Measurements from ENCODE around the gene RGS4.

Gene RGS4

DNA sequence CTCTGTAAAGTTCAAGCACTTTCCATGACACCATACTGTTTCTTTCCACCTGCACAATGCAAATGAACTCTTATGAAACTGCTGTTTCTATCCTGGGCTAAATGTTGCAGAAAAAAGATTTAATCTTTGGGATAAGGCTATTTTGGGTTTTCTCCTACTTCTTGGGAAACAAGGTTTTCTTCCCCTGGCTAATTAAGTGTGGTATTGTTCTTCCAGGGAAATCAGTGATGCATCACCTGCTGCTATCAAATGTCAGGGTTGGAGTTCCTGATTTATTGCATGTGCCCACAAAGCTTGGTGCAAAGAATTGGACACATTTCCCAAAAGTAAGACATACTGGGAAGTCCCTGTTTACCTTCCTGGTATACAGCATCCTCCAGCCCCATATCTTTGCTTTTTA, 6.0 kb upstream of the RGS4 start:
- Histone ChIP-seq H3K4me2 (no peak overlapping the region), H3K27ac (no peak overlapping the region)

DNA sequence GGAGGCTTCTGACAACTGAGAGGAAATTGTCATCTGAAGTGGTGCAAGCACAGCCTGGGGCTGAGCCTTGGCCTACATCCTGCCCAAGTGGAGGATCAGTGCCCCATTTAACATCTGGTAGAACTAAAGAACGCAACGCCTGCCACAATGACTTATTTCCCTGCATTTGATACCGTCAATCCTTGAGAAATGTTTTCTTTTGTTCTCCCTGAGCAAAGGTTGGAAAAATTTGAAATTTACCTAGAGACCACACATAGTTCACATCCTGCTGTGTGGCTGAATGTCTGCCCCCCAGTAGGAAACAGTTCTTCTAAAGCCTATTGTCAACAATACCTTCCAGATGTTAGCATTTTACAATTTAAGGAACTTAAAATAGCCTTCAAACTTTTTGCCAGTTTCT, 5.6 kb upstream of the RGS4 start:
- Histone ChIP-seq H3K4me1 (0 out of 20 replicates have a peak, but pooled peaks cover 0 to 3% (median 0%) of the 10 kb centered on the region in 10 experiments), H3K4me2 (no peak overlapping the region), H4K20me1 (no peaks in the 10 kb centered on the region), H3K9me3 (replicated peaks in 1 of 11) (no peaks in the 10 kb centered on the region), H3K27ac (no peak overlapping the region), H3K27me3 (peaks cover 0 to 2% (median 0%) of the 10 kb centered on the region in 11 experiments; a peak in 2 of 22 replicates), H3K9ac (no peak overlapping the region), H3K36me3 (no peaks in the 10 kb centered on the region), H3K4me3 (no peak overlapping the region)
- TF ChIP-seq Cebpa-rat (IDR thresholded peaks at IDR 0.05) = no peak

More for the DNA sequence above, 6.0 kb upstream of the RGS4 start:
- H4K20me1 ChIP-seq = no peaks in the 10 kb centered on the region
- H3K9ac ChIP-seq = no peak overlapping the region
- TF ChIP-seq Cebpa-rat (IDR thresholded peaks at IDR 0.05) = no peak
- no peak overlapping the region for H3K4me3 ChIP-seq
- no peaks in the 10 kb centered on the region for H3K27me3 ChIP-seq
- H3K9me3 ChIP-seq (replicated peaks in 1 of 11) = no peaks in the 10 kb centered on the region
- no peaks in the 10 kb centered on the region for H3K4me1 ChIP-seq
- H3K36me3 ChIP-seq = no peaks in the 10 kb centered on the region

GRCh38 chr1:163066168-163066567, 3.0 kb upstream of the RGS4 start:
- Histone ChIP-seq H3K27ac (no peak overlapping the region), H3K9ac (no peak overlapping the region), H3K36me3 (no peaks in the 10 kb centered on the region), H4K20me1 (no peaks in the 10 kb centered on the region), H3K9me3 (replicated peaks in 1 of 11) (no peaks in the 10 kb centered on the region), H3K27me3 (peaks cover 0 to 15% (median 8%) of the 10 kb centered on the region in 11 experiments; a peak in 12 of 22 replicates), H3K4me3 (no peak overlapping the region), H3K4me2 (no peak overlapping the region), H3K4me1 (0 out of 20 replicates have a peak, but pooled peaks cover 0 to 9% (median 0%) of the 10 kb centered on the region in 10 experiments)
- no peak for TF ChIP-seq Cebpa-rat (IDR thresholded peaks at IDR 0.05)

DNA sequence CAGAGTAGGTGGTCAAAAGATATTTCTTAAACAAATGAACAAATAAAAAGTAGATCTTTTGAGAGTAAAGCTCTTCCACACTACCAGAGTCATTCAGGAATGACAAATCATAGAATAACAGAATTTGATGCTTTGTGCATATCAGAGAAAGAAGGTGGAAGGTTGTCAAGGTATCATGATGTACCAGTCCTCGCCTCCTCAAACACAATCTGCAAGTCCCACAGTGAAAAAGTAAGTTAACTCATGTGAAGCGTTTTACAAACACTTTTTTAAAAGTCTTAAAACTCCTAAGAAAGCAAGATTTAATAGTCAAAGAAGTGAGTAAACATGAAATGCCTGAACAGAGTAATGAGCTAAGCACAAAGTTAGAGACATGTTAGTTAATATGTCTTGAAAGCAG, 2.5 kb upstream of the RGS4 start:
- H3K9me3 ChIP-seq (replicated peaks in 1 of 11) = no peaks in the 10 kb centered on the region
- 0 out of 20 replicates have a peak, but pooled peaks cover 0 to 9% (median 0%) of the 10 kb centered on the region in 10 experiments for H3K4me1 ChIP-seq
- no peak for TF ChIP-seq Cebpa-rat (IDR thresholded peaks at IDR 0.05)
- H3K27me3 ChIP-seq = peaks cover 0 to 15% (median 8%) of the 10 kb centered on the region in 11 experiments; a peak in 12 of 22 replicates
- no peak overlapping the region for H3K4me3 ChIP-seq
- H3K27ac ChIP-seq = no peak overlapping the region
- no peak overlapping the region for H3K9ac ChIP-seq
- H3K4me2 ChIP-seq = no peak overlapping the region
- H4K20me1 ChIP-seq = no peaks in the 10 kb centered on the region
- H3K36me3 ChIP-seq = no peaks in the 10 kb centered on the region

DNA sequence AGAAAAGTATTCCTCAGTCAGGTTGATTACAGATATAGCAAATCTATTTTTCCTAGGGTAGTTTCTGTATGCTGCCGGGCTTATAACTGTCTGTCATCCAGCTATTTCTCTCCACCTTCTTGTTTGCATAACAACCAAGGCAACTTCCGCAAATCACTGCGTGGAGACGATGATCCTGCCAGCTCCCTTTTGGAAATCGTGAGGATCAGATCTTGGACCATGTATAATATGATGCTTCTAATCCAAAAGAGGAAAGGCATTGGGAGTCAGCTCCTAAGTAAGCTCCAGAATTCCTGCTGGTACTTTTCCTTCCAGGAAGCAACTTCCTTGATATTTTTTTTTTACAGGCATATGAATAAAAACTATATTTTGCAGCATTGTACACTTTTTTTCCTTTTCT, 445 bp upstream of the RGS4 start:
- Histone ChIP-seq H3K4me1 (0 out of 20 replicates have a peak, but pooled peaks cover 0 to 9% (median 0%) of the 10 kb centered on the region in 10 experiments), H3K9ac (peak overlapping the region in 1 of 11 experiments; percentile 17; a peak in 2 of 22 replicates), H3K27ac (peak overlapping the region in 1 of 11 experiments; percentile 48; a peak in 1 of 22 replicates), H3K4me3 (peak overlapping the region in 9 of 10 experiments; percentile 8 to 55 (median 30); a peak in 9 of 20 replicates), H3K36me3 (no peaks in the 10 kb centered on the region), H3K27me3 (peaks cover 0 to 15% (median 8%) of the 10 kb centered on the region in 11 experiments; a peak in 12 of 22 replicates), H4K20me1 (no peaks in the 10 kb centered on the region), H3K4me2 (peak overlapping the region; percentile 4 to 82 (median 44); a peak in 21 of 22 replicates), H3K9me3 (replicated peaks in 1 of 11) (no peaks in the 10 kb centered on the region)
- TF ChIP-seq Cebpa-rat (IDR thresholded peaks at IDR 0.05) = no peak

DNA sequence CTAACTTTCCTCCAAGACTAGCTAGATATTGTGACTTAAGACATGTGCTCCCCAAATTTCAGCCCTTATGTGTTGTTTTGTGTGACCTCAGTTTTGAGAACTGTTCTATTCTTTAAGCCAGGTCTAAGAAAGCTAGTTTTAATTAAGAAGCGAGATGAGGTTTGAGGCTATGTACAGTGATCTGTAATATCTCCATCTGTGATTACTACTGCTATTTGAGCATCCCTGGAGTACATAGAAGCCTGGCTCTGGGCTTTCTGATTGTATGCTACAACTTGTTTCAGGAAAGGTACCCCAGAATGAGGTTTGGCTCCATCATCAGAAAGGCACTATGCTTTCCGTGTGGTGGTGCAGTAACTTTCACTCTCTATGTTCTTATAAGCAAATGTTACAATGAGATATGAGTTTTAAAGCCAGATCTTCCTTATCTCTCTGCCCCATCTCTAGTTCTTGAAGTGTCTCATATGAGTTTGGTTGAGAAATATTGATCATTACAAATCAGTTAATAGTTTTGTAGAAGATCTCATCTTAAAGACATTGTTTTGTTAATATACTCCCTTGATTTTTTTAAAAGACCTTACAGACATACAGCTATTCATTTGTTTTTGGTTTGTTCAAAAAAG, 605 bp downstream of the RGS4 start:
- H3K4me3 ChIP-seq = no peak overlapping the region
- TF ChIP-seq Cebpa-rat (IDR thresholded peaks at IDR 0.05) = no peak
- no peak overlapping the region for H3K9ac ChIP-seq
- H3K36me3 ChIP-seq = no peaks in the 10 kb centered on the region
- 0 out of 20 replicates have a peak, but pooled peaks cover 0 to 9% (median 0%) of the 10 kb centered on the region in 10 experiments for H3K4me1 ChIP-seq
- peak overlapping the region in 5 of 11 experiments; percentile 4 to 82 (median 33); a peak in 4 of 22 replicates for H3K4me2 ChIP-seq
- no peak overlapping the region for H3K27ac ChIP-seq
- no peaks in the 10 kb centered on the region for H3K9me3 ChIP-seq (replicated peaks in 1 of 11)
- no peaks in the 10 kb centered on the region for H4K20me1 ChIP-seq
- peaks cover 0 to 15% (median 8%) of the 10 kb centered on the region in 11 experiments; a peak in 12 of 22 replicates for H3K27me3 ChIP-seq

DNA sequence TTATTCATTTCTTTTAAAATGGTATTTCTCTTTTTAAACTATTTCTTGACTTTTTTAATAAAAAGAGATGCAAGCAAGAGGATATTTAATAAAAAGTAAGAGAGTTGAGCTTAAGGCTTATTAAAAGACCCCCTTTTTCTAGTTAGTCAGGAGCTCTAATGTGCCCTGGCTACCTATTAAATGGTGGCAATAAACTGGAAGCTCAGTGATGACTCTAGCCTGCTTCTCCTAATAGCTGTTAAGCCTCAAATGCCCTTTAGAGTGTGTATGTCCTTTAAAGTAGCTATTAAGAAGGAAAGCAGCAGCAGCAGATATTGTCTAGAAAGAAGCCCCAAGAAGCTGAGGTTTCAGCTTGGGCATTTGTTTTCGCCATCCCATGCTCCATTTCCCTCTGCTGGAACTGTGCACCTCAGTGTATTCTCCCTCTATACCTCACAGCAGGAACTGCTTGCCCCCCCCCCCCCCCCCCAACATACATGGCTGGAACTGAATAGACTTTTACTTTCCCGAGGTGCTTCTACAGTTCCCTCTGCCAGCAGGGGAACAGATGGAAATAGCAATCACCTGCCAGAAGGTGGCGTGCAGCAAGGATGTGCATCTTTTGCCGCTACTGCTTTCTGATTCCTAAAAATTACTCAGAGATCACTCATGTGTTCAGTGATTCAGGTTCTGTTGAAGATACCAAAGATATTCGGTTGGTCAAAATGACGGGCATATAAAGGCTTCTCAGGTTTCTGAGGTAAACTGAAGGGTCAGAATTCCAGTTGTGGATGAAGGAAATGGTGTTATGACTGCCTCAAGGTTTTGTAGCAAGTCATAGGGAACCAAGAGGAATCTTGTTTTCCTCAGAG, 2.5 kb downstream of the RGS4 start:
- no peak for TF ChIP-seq Cebpa-rat (IDR thresholded peaks at IDR 0.05)
- no peaks in the 10 kb centered on the region for H4K20me1 ChIP-seq
- H3K36me3 ChIP-seq = no peaks in the 10 kb centered on the region
- H3K4me1 ChIP-seq = 0 out of 20 replicates have a peak, but pooled peaks cover 0 to 9% (median 0%) of the 10 kb centered on the region in 10 experiments
- H3K9me3 ChIP-seq (replicated peaks in 1 of 11) = no peaks in the 10 kb centered on the region
- no peak overlapping the region for H3K27ac ChIP-seq
- no peak overlapping the region for H3K4me2 ChIP-seq
- H3K4me3 ChIP-seq = no peak overlapping the region
- H3K27me3 ChIP-seq = peaks cover 0 to 15% (median 8%) of the 10 kb centered on the region in 11 experiments; a peak in 12 of 22 replicates
- no peak overlapping the region for H3K9ac ChIP-seq

- no peak overlapping the region for H3K4me3 ChIP-seq
- no peaks in the 10 kb centered on the region for H3K36me3 ChIP-seq
- H3K9me3 ChIP-seq (replicated peaks in 1 of 11) = no peaks in the 10 kb centered on the region
- no peak overlapping the region for H3K9ac ChIP-seq
- H4K20me1 ChIP-seq = no peaks in the 10 kb centered on the region
- no peak overlapping the region for H3K27ac ChIP-seq
- TF ChIP-seq Cebpa-rat (IDR thresholded peaks at IDR 0.05) = no peak
- H3K4me1 ChIP-seq = 0 out of 20 replicates have a peak, but pooled peaks cover 0 to 9% (median 0%) of the 10 kb centered on the region in 10 experiments
- H3K27me3 ChIP-seq = peaks cover 0 to 15% (median 8%) of the 10 kb centered on the region in 11 experiments; a peak in 12 of 22 replicates
- H3K4me2 ChIP-seq = no peak overlapping the region
Observed at GRCh38 chr1:163072658-163073057, 3.5 kb downstream of the RGS4 start.

GRCh38 chr1:163074004-163074403, 4.8 kb downstream of the RGS4 start:
- no peak overlapping the region for H3K27ac ChIP-seq
- no peak overlapping the region for H3K4me3 ChIP-seq
- no peaks in the 10 kb centered on the region for H3K9me3 ChIP-seq (replicated peaks in 1 of 11)

More at GRCh38 chr1:163074004-163074403, 4.8 kb downstream of the RGS4 start:
- Histone ChIP-seq H3K4me1 (0 out of 20 replicates have a peak, but pooled peaks cover 0 to 3% (median 0%) of the 10 kb centered on the region in 10 experiments), H4K20me1 (no peaks in the 10 kb centered on the region), H3K36me3 (no peaks in the 10 kb centered on the region), H3K9ac (no peak overlapping the region), H3K27me3 (peaks cover 0 to 10% (median 8%) of the 10 kb centered on the region in 11 experiments; a peak in 12 of 22 replicates), H3K4me2 (no peak overlapping the region)
- no peak for TF ChIP-seq Cebpa-rat (IDR thresholded peaks at IDR 0.05)

Data from BLaER1 treated with 17β-estradiol and CSF1 and Interleukin-3, amounts not matched to agents 10 nM and 100 nM (cell line).